ENCODE data around the gene CXADR. TPM values are rescaled to one million over a fixed set of nuclear protein-coding genes. Genes with fewer than 3 reads are reported as not detected.

The CXADR gene
- total RNA-seq, 1 experiment from 2014 or later = 152 TPM

DNA sequence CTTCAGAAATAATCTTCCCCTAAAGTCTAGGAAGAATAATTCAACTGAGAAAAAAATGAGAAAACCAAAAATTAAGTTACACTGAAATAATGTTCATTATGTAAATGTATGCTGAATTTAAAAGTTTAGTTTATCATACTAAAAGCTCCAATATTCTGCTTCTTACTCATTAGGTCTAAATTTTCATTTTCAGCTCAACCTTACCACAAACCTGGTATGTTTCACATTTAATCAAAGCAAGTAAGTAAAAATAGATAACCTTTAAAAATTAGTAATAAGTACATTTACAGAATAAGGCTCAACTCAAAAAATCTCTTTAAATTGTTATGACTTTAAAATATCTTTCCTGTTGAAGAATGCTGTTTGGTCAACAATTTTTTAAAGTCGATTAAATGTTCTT, 84.8 kb downstream of the CXADR start:
- Histone ChIP-seq H3K23ac (ENCODE audit: insufficient read length, low read depth, low read length) (no peak overlapping the region), H3K4ac (ENCODE audit: low read depth, low read length) (no peak overlapping the region), H3K18ac (ENCODE audit: insufficient read length, low read depth, low read length) (no peak overlapping the region), H3K9ac (ENCODE audit: extremely low read depth, insufficient read length, low read length) (no peak overlapping the region), H3K79me1 (ENCODE audit: insufficient read depth, low read depth, low read length, poor library complexity, severe bottlenecking) (no peaks in the 10 kb centered on the region), H3K79me2 (ENCODE audit: insufficient read depth, low read length) (0 out of 2 replicates have a peak, but pooled peaks cover 1% of the 10 kb centered on the region), H2BK120ac (ENCODE audit: low read depth, low read length, poor library complexity, severe bottlenecking) (no peak overlapping the region), H4K20me1 (ENCODE audit: control insufficient read depth, insufficient read depth, insufficient read length) (peaks cover 2% of the 10 kb centered on the region), H3K4me2 (ENCODE audit: insufficient read depth, insufficient read length, low read length) (no peak overlapping the region), H4K5ac (ENCODE audit: insufficient read length, low read depth, low read length) (no peak overlapping the region), H3K4me1 (ENCODE audit: insufficient read depth, low read length) (no peaks in the 10 kb centered on the region), H2AFZ (ENCODE audit: low read length) (no peak overlapping the region), H4K8ac (replicated peaks; ENCODE audit: insufficient read length, low read depth, low read length) (no peak overlapping the region), H3K23me2 (ENCODE audit: insufficient read length, low read depth, low read length, poor library complexity, severe bottlenecking) (no peaks in the 10 kb centered on the region), H3T11ph (ENCODE audit: low read length) (no peak overlapping the region), H2BK15ac (ENCODE audit: low read depth, low read length) (no peak overlapping the region), H2BK5ac (ENCODE audit: insufficient read length, low read length) (no peak overlapping the region), H3K14ac (ENCODE audit: insufficient read depth, low read length) (no peak overlapping the region), H4K91ac (ENCODE audit: insufficient read length, low read depth, low read length) (no peak overlapping the region), H2BK20ac (ENCODE audit: low read depth, low read length, poor library complexity, severe bottlenecking) (no peak overlapping the region), H3K9me3 (ENCODE audit: control insufficient read depth, low read depth, low read length) (no peaks in the 10 kb centered on the region), H3K56ac (ENCODE audit: insufficient read length, low read depth, low read length) (no peak overlapping the region), H3K27ac (ENCODE audit: insufficient read length, low read depth, low read length) (no peak overlapping the region), H2AK5ac (ENCODE audit: insufficient read length, low read length) (no peak overlapping the region), H2BK12ac (ENCODE audit: insufficient read length, low read depth, low read length) (no peak overlapping the region), H3K27me3 (ENCODE audit: insufficient read depth, low read length) (no peaks in the 10 kb centered on the region)
- H3K4me3 Mint-ChIP-seq = no peak overlapping the region
- WGBS (ENCODE audit: extremely low coverage, insufficient read length, low lambda C conversion rate) = no CpG with 5 or more reads among the region's 1 CpG
- no peak overlapping the region for H3K27ac Mint-ChIP-seq
- H3K36me3 Mint-ChIP-seq (ENCODE audit: insufficient read depth in 1 of 3, low read depth in 3 of 3) = peaks cover 29 to 80% (median 69%) of the 10 kb centered on the region in 3 experiments
- no peak for TF ChIP-seq CTCF (conservative IDR thresholded peaks at IDR 0.05)
- DNase-seq = no peak
- no peaks in the 10 kb centered on the region for H3K9me3 Mint-ChIP-seq
- H3K27me3 Mint-ChIP-seq (ENCODE audit: low read depth) = no peaks in the 10 kb centered on the region
- peaks cover 0 to 2% of the 10 kb centered on the region in 2 experiments; a peak in 1 of 4 replicates for H3K4me1 Mint-ChIP-seq

Data from H9 (cell line).